C1 segment of cervical spinal cord (tissue), 14 donors: Measurements from ENCODE around the gene ASCL5.

Experiments used
- DNase-seq, 14 donors: peaks; one replicate each; lab custom pipeline; 2025; lab: John Stamatoyannopoulos, UW

ASCL5 gene

DNA sequence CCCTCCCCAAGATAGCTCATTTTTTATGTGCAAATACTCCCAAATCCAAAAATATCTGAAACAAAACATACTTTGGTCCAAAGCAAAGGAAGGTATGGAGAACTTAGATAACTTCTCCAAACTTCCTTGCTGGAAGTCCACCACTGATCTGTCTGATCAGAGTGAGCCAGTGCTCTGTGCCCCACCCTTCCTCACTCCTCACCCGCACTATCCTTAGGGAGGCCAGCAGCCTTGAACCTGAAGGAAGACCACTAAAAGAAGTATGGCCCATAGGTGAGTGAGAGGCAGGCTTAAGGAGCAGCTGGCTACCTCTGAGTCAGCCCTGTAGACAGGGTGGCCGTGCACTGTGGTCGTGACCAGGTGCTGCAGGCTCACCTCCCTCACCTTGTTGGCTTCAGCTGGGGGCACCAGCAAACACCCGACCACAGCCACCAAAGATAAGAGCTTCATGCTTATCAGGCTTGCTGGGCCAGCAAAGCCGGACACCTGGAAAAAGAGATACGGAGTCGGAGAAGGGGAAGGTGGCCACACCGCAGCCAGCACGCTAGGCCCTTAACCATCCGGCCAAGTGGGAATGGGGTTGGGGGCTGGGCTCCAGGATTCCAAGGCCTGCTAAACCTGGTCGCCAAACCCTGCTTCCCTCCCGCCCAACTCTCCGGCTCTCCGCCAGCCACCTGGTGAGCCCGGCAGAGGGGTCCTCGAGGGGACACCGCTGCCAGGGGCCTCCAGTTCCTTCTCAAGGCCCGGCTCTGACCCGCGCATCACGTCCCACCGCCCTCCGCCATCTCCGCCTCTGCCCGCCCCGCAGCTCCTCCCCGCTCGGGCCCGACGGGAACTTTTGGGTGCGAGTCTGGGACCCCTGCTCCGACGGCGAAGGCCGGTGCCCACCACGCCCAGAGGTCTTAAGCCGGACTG is 26.7 kb upstream of the ASCL5 start:
- peak in 4 of 14 donors; percentile 50 to 80 (median 62) for DNase-seq

DNA sequence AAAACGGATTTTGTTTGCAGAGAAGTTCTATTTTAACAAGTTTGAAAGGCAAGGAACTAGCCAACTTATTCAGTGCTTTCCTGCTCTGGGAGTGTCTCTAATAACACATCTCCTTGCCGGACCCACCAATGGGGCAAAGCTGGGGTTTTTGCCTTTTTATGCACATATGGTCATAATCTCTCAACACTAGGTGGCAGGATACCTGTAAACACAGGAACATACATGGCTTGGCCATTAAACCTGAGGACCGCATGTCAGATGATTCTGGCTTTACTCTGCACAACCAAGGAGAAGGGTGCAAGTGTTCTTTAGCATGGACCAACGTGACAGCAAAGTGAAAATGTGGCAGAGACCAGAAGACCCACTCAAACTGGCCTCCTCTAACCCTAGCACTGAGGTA is 22.4 kb upstream of the ASCL5 start:
- no peak for DNase-seq

DNA sequence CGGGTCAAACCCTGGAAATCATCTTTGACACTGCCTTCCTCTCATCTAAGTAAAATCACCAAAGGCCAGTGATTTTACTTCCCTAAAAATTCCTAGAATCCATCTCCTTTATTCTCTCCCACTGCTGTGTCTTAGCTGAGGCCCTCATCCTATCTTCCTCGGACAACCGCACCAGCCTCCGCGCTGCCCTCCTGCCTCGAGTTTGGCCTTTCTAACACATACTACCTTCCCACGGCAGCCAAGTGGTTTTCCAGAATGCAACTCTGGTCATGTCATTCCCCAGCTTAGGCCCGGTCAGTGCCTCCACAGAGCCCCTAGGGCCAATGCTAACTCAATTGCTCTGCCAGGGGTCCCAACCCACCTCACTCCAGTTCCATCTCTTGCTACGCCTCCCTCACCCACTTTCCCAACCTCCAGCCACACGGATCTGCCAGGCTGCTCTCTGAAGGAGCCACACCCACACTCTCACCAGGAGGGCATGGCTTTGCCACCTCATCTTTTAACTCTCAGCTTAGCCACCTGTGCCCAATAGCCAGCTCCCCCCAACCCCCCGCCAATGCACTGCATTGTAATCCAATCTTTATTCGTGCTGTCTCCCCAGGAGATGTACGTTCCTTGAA is 20.5 kb upstream of the ASCL5 start:
- DNase-seq: no peak

DNA sequence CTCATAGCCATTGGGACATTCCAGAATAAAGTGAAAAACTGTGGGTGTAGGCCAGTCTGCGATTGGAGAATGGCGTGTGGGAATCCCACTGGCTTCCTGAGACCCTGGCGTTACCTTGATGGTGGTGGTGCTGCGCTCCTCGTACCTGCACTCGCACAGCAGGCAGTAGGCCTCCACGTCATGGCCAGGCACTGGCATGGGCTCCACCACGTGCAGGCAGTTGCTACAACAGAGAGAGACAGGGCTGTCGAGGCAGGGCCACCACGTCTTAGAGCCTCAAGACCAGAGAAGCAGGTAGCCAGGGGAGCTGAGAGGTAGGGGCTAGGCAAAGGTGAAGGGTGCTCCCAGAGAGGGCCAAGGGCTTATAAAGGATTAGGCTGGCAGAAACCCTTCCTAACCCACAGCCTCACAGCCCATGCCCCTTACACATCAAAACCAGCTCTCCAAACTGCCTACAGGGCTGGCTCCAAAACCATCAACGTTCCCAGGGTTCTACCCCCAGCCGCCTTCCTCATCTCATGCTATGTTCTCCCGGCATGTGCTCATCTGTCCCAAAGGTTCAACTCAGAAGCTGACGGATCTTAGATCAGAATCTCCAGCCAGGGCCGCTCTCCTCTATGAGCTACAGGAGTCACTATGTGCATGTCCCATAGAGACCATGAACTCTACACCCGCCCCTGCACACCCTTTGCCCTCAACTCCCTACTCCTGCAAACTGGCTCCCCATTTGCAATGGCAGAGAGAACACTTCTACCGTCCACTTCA is 19.8 kb upstream of the ASCL5 start:
- DNase-seq: no peak

DNA sequence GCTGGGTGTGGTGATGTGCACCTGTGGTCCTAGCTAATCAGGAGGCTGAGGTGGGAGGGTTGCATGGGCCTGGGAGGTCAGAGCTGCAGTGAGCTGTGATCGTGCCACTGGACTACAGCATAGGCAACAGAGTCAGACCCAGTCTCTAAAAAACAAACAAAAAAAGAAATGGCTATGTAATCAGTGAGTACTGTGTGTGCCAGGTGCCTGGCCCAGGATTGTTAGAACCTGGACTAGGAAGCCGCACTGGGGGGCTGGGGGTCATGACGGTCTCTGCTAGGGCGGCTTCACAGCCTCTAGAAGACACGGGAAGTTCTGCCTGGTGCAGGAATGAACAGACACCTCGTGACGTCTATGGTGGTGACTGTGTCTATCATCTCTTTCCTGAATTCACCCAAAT is 18.8 kb upstream of the ASCL5 start:
- DNase-seq: no peak

DNA sequence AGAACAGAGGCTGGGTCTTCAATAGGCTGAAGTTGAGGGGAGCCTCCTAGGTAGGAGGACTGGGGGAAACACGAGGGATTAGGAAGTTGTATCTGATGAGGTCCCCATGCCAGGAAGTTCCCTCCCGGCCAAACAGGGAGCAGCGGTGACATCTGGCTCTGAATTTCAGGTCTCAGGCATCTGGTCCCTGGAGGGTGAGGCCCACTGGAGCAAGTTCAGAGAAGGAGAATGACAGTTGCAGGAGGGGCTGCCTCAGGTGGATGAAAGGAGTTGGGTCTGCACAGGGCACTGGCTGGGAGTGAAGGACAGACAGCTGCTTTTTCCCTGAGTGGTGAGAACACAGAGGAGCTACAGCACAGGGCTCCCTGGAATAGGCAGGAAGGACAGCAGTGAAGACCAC is 18.1 kb upstream of the ASCL5 start:
- DNase-seq: no peak

DNA sequence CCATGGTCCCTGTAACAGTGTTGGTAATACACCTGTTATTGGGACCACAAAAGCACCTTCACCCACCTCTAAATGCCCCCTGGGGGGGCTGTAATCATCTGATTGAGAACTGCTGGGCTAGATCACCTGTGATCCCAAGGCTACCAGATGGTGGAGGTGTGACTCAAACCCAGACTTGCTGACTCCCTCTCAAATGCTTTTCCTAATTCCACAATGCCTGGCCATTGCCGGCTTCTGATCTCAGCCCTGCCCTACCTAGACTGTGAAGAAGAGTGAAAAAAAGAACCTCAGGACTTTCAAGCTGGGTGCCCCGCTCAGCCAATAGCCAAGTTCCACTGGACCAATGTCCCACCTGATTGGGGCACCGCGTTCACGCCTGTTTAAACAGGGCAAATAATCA is 17.7 kb upstream of the ASCL5 start:
- DNase-seq: no peak

DNA sequence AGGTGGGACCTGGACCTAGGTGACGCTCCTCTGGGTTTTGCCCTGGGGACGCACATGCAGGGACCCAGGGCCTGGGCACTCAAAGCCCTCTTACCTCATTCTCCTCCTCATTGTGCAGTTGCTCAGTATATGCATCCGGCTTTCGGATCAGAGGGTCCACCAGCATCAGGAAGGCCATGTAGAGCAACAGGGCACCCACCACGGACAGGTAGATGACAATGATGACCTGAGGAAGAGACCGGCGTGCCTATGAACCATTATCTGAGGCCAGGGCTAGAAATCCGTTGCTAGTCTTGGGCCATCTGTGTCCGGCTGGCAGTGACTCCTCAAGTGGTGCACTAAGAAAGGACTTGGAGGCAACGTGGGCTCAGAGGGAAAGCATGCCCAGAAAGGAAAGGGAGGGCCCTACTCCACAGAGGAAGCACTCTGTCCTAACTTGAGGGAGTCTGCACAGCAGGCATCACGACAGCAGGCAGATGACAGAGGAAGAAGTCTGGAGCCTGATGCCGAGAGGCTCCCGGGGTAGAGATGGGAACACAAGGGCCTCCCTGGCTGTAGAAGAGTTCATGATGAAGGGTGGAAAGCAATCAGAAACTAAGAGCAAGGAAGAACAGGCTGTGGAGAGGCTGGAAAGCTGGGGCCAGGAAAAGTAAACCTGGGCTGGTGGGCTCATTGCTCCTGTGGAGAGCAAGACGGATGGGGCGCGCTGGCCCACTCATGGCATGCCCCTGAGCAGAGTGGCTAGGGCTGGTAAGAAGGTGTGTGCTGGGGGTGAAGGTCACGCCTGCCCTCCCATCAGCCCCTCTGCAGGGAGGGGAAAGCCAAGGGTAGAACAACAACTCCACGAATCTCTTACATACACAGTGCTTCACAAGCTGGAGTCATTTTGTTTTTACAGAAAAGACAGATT is 17.0 kb upstream of the ASCL5 start:
- DNase-seq: peak in 1 of 14 donors; percentile 28

DNA sequence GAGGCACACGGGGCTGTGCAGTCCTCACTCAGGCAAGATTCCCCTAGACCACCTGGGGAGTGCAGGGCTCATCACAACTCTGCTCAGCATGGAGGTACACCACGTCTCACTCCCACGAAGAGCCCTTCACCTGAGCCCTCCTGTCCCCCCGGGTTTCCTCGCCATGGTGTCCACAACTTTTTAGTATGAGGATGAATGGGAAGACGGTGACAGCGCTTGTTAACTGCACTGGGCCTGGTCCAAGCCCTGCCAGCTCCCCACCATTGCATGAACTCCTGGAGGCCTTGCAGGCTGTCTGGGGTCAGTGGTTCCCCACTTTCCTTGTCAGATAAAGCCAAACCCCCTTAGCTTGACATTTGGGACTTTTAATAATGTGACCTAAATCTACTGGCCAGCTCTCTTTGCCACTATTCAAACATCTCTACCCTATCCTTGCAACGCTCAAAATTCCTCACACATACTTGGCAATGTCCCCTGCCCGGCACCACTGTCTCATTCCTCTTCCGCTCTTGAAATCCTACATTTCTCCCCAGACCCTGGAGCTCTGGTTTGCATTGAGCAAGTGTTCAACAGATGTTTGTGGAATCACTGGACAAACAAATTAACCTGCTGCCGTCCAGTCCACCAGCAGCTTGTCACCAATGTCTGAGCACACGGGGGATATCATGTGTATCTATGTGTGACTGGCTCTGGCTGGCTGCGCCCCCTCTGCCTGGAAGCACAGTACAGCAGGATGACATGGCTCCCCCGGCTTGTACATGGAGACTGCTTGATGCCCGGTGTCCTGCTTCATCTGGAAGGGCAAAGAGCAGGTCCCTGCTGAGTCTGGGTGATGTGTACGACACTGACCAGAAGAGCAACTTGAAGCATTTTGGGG is 16.1 kb upstream of the ASCL5 start:
- no peak for DNase-seq

DNA sequence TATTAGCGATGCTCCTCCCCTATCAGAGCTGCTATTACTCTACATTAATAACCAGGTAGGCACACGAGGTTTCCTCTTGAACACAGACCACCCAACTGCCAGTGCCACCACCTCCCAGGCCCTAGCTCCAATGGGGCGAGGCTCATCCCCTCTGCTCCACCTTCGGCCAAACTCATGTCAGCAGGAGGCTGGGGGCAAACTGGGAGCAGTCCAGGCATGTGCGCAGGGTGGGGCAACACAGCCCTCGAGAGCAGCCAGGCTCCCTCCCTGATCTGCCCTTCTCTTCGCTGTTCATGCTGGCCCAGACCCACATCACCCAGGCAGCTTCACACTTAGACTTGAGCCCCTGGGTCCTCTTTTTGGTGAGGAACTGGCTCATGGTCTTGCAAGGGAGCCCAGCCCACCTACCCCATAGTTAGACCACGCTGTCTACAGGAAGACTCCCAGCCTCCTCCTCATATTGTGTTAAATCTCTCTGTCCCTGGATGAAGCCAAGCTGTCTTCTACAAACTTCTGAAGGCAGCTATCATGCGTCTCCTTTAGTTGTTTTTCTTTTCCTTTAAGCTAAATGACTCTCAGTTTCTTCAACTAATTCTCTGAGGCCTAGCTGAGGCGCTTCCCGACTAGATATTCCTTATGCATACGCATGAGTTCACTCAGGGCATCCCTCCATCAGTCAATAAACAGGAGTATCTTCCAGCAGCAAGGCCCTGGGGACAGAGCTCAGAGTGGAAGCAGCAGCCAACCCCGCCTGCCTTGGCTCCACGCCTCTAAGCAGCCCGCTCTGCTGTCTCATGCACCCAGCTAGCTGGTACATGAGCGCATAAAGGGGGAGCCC is 15.2 kb upstream of the ASCL5 start:
- peak in 1 of 14 donors; percentile 15 for DNase-seq

DNA sequence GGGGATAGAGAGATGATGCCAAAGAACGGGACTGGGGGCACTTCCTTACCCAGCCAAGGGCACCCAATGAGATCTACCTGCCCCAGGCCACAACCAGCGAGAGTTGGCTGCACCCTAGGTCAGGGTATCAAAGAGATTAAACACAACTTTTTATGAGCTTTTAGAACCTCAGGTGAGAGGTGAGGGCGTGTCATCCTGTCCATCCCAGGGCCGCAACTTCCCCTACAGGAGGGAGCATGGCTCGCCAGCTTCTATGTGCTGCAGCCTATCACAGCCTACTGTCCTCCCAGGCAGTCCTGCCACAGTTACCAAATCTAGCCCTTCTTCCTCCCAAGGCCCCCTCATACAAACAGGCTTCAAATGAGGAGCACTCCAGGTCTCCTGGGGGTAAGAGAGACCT is 14.4 kb upstream of the ASCL5 start:
- no peak for DNase-seq

DNA sequence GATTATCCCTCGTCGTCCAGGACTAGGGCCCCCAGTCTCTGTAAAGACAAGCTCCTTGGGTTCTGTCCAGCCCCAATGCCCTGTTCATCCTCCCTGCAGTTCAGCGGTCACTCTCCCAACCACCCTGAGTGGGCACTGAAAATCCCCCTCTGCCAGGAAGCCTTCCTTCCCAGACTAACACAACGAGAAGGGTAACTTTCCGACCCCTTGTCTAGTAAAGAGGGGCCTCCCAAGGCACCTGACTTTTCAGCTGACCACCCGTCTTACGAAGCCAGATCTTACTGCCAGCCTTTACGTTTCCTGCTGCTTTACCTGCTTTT is 13.9 kb upstream of the ASCL5 start:
- no peak for DNase-seq

DNA sequence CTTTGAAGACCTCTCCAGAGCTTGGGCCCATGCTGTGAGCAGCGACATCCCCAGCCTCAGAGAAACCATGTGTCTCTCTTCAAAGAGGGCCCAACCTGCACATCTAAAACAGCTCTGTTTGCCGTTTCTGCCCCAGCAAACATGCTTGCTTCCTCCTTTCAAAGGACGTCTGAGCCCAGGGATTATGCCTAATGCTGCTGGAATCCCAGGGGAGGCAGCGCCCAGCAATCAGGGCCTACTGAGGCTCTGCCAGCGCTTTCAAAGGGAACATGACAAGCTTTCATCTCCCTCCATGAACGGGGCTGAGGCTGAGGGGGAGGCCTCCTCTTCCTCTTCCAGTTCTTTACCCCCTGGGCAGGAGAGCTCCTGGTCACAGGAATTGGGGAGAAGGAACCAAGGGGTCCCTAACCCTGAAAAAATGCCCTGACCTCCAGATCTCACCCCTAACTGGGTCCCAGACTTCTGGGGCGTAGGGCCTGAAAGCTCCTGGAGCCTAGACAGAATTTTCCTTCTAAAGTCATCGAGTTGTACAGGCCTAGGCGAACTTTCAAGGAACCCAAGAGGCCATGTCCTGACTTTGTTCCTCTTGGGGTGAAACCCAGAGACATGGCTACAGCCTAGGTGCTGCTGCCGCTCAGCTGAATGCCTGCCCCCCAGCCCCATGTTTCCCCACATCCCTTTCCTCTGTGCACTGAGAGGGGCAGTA is 13.4 kb upstream of the ASCL5 start:
- DNase-seq: no peak

DNA sequence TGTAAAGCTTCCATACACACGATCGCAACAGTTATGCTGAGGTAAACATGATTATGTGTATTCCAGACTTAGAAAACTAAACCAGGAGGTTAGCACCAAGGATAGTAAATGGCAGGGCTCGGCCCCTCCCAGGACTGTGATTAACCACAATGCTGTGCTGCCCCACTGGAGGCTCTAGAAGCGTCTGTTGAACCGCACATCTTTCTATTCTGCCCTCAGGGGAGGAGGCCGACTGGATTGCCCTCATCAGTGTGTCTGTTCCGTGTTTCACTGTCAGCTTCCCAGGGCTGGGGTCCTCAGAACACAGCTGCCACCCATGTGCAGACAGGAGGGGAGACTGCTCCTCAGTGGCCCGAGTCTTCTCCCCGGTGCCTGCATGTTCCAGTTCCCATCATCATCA is 12.8 kb upstream of the ASCL5 start:
- no peak for DNase-seq

DNA sequence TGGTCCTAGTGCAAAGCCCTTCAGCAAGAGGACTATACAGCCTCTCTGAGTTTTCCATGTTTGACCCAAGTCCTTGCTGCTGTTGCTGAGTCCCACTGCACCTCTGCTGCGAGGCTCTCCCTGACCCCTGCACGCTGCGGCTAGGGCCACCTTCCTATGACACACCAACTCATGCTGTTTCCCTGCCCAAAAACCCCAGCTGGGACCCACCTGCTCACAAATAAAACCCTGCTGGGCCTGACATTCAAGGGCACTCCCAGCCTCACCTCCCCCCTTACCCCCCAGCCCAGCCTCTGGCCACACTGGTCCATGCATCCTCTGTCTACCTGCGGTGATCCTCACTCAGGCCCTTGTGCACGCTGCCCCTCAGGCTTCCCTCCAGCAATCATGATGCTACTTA is 12.3 kb upstream of the ASCL5 start:
- no peak for DNase-seq

DNA sequence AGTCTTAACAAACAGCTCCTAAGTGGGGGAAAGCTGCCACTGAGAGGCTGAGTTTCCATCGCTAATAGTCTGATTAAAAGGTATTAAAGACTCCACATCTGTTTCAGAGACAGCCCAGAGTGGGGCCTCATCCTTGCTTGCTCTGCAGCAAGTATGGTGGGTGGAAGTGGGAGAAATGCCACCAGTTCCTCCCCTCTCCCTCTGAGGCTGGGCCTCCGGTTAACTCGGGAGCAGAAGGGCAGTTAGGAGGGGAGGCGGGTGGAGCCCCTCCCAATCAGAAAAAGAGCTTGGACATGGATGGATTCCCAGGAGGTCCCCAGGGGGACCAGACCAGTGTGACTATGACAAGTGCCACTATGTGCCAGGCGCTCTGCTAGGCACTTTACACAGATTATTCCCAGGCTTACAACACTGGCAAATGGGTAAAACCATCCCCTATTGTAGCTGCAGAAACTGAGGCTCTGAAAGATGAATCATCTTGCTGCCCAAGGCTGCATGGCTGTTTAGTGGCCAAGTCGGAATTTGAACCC is 11.4 kb upstream of the ASCL5 start:
- peak in 2 of 14 donors; percentile 9 to 12 for DNase-seq

DNA sequence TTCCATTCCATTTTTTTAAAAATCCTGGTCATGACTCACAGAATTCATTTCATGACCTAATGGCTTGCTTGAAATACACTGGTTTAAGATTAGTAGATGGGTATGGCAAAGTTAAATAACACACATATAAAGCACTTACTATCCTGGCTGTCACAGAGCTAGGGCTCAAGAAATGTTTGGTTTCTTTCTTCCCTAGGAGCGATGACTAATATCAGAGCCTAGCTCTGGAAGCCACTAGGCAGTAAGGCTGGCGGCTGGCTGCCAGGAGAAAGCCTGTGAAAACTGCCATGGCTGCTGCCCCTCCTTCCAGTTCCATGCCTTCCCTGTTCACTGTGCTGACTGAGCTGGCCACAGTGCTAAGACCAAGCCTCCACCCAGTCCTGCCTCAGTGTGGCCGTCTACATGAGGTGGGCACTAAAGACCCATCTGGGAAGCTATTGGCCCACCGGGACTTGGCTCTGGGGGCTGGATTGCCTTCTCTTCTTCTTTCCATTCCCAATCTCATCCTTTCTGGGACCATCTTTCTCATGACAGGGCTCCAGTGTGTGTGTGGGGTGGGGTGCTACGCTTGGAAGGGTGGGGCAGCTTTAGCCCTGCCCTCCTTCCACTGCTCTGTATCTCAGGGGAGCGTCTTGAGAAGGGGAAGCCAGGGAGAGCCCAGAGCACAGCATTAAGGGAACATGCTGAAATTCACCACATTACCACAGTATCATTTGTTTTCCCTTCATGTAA is 10.8 kb upstream of the ASCL5 start:
- peak in 9 of 14 donors; percentile 5 to 74 (median 36) for DNase-seq

DNA sequence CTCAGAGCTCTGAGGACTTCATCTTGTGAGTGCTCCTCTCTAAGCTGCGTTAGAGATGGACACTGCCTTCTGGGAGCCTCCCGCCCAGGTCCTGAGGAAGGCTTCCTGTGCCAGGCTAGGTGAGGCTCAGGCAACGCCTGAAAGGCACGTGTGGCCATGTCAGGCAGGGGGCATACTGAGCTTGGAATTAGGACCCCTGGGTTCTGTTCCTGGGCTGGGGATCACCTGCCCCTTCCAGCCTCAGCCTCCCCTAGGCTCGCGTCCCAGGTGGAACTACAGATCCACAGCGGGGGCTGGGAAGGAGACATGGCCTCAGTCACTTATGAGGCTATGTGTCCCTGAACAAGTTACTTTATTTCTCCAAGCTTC is 10.0 kb upstream of the ASCL5 start:
- DNase-seq: no peak
